SHP77 treated with DMSO at 0.1 percent for 48 hours (cell line): Measurements from ENCODE around the gene PRMT6.
"Not testable (repeated sequence)": the region's sequence is repeated elsewhere in the genome, so short reads cannot be mapped to it uniquely, and the experiment has no call there.

ENCODE experiments used
- DNase-seq: peaks from one replicate; lab custom pipeline; 2025; lab: John Stamatoyannopoulos, UW

Gene PRMT6

GRCh38 chr1:107093395-107093794, 36.9 kb downstream of the PRMT6 start:
- DNase-seq = not testable (repeated sequence)

GRCh38 chr1:107095647-107096046, 39.2 kb downstream of the PRMT6 start:
- no peak for DNase-seq

GRCh38 chr1:107096690-107097089, 40.2 kb downstream of the PRMT6 start:
- DNase-seq = no peak

GRCh38 chr1:107098961-107099360, 42.5 kb downstream of the PRMT6 start:
- DNase-seq = no peak

GRCh38 chr1:107100331-107100984, 44.0 kb downstream of the PRMT6 start:
- no peak for DNase-seq

- DNase-seq = no peak
Measured at GRCh38 chr1:107105914-107106313, 49.4 kb downstream of the PRMT6 start.
